Liver (tissue), 9 donors: Measurements from ENCODE around the gene RNF183. TPM values are rescaled to one million over a fixed set of nuclear protein-coding genes. Genes with fewer than 3 reads are reported as not detected.

Experiments
- DNase-seq: peaks from one replicate; pipeline ENCODE4 v3.0.0-alpha.2; 2017; ENCODE audit warnings: low spot score
- H3K27ac ChIP-seq, 2 donors: one replicate each; pipeline ENCODE4 v1.7.0; 2013; ENCODE audit warnings: inconsistent platforms in 2 of 2, low read length in 2 of 2, control low read depth in 1 of 2, low read depth in 1 of 2, mild to moderate bottlenecking in 1 of 2
- H3K27me3 ChIP-seq, 4 donors: one replicate each; pipeline versions ENCODE4 v1.6.1 to v1.7.0; 2013; ENCODE audit warnings: low read length in 3 of 4, inconsistent platforms in 1 of 4, mild to moderate bottlenecking in 1 of 4, moderate library complexity in 1 of 4; ENCODE audit not compliant: control insufficient read depth in 4 of 4, insufficient read depth in 4 of 4
- H3K36me3 ChIP-seq, 4 donors: one replicate each; pipeline versions ENCODE4 v1.6.1 to v1.7.0; 2013; ENCODE audit warnings: low read length in 3 of 4, mild to moderate bottlenecking in 3 of 4, low read depth in 1 of 4, moderate library complexity in 1 of 4; ENCODE audit not compliant: control insufficient read depth in 4 of 4, insufficient read depth in 3 of 4
- H3K4me1 ChIP-seq, 4 donors: one replicate each; pipeline versions ENCODE4 v1.6.1 to v1.7.0; 2013; ENCODE audit warnings: low read length in 3 of 4, mild to moderate bottlenecking in 3 of 4, moderate library complexity in 1 of 4; ENCODE audit not compliant: control insufficient read depth in 4 of 4, insufficient read depth in 4 of 4
- H3K4me3 ChIP-seq, 3 donors: one replicate each; pipeline versions ENCODE4 v1.6.1 to v1.7.0; 2013; ENCODE audit warnings: low read length in 3 of 3, control low read depth in 1 of 3, low read depth in 1 of 3, mild to moderate bottlenecking in 1 of 3
- H3K9ac ChIP-seq, 2 donors: one replicate each; pipeline ENCODE4 v1.7.0; 2013; ENCODE audit warnings: low read length in 2 of 2, mild to moderate bottlenecking in 2 of 2, moderate library complexity in 2 of 2, control low read depth in 1 of 2, low read depth in 1 of 2
- H3K9me3 ChIP-seq, 4 donors: one replicate each; pipeline versions ENCODE4 v1.6.1 to v1.7.0; 2013; ENCODE audit warnings: low read length in 3 of 4; ENCODE audit not compliant: control insufficient read depth in 4 of 4
- CTCF ChIP-seq: fragments of 150-350 bp; IDR thresholded peaks from 2 replicates; pipeline ENCODE4 v1.5.1; 2017; ENCODE audit warnings: improper control_type of control experiment, low read depth, low read length; ENCODE audit not compliant: missing input control
- EGR1 ChIP-seq, 2 donors: IDR thresholded peaks; 2 replicates each; pipeline ENCODE4 v1.6.1; 2016 to 2018; ENCODE audit warnings: antibody characterized with exemption in 2 of 2, low read depth in 2 of 2
- FOXA1 ChIP-seq: IDR thresholded peaks from 2 replicates; pipeline ENCODE4 v1.6.1; 2016; ENCODE audit warnings: antibody characterized with exemption
- FOXA2 ChIP-seq: IDR thresholded peaks from 2 replicates; pipeline ENCODE4 v1.6.1; 2016; ENCODE audit warnings: antibody characterized with exemption
- GABPA ChIP-seq, 2 donors: IDR thresholded peaks in 1 of 2; conservative IDR thresholded peaks in 1 of 2; 2 replicates each; pipeline ENCODE4 v1.6.1; 2016; ENCODE audit warnings: antibody characterized with exemption in 2 of 2, mild to moderate bottlenecking in 1 of 2, moderate library complexity in 1 of 2
- HNF4A ChIP-seq, 2 donors: conservative IDR thresholded peaks; 2 replicates each; pipeline ENCODE4 v1.6.1; 2016; ENCODE audit warnings: antibody characterized with exemption in 2 of 2, mild to moderate bottlenecking in 2 of 2
- HNF4G ChIP-seq: IDR thresholded peaks from 2 replicates; pipeline ENCODE4 v1.6.1; 2016; ENCODE audit warnings: antibody characterized with exemption
- JUND ChIP-seq, 2 donors: IDR thresholded peaks; 2 replicates each; pipeline ENCODE4 v1.6.1; 2016; ENCODE audit warnings: antibody characterized with exemption in 2 of 2
- MAX ChIP-seq: IDR thresholded peaks from 2 replicates; pipeline ENCODE4 v1.6.1; 2016; ENCODE audit warnings: antibody characterized with exemption
- NR2F2 ChIP-seq: IDR thresholded peaks from 2 replicates; pipeline ENCODE4 v1.6.1; 2016; ENCODE audit warnings: antibody characterized with exemption
- REST ChIP-seq: IDR thresholded peaks from 2 replicates; pipeline ENCODE4 v1.6.1; 2016; ENCODE audit warnings: antibody characterized with exemption, mild to moderate bottlenecking
- RXRA ChIP-seq, 2 donors: IDR thresholded peaks; 2 replicates each; pipeline ENCODE4 v1.6.1; 2017 to 2018; ENCODE audit warnings: antibody characterized with exemption in 2 of 2, mild to moderate bottlenecking in 1 of 2
- SP1 ChIP-seq: IDR thresholded peaks from 2 replicates; pipeline ENCODE4 v1.6.1; 2018; ENCODE audit warnings: antibody characterized with exemption, mild to moderate bottlenecking
- TAF1 ChIP-seq: conservative IDR thresholded peaks from 2 replicates; pipeline ENCODE4 v1.6.1; 2016; ENCODE audit warnings: antibody characterized with exemption, mild to moderate bottlenecking
- ZBTB33 ChIP-seq: IDR thresholded peaks from 2 replicates; pipeline ENCODE4 v1.6.1; 2016; ENCODE audit warnings: antibody characterized with exemption
- WGBS: extraction: QIAGEN DNeasy Blood & Tissue Kit; methylation state at CpG from one replicate; pipeline ENCODE4 v1.1.7; 2013; 5-methylcytosine and 5-hydroxymethylcytosine counted together
- polyA plus RNA-seq, 2 donors: library from polyadenylated mRNA; stranded (reverse) in 1 of 2; unstranded in 1 of 2; fragments of 200-250 nt in 1 of 2; fragments of >200 nt in 1 of 2; fragmentation: Nextera tagmentation in 1 of 2; extraction: Ambion mirVana in 1 of 2; gene quantifications; one replicate each; pipeline versions ENCODE4 v1.2.1 to v1.2.3, GENCODE V29; 2013 to 2015
- total RNA-seq, 2 donors: library from RNA; depleted of rRNA; stranded (reverse); fragments of >200 nt; gene quantifications; one replicate each; pipeline ENCODE4 v1.2.3, GENCODE V29; 2014
- donor health status: healthy.
- donor health status: healthy.
- donor health status: healthy.
- donor health status: healthy.
- donor health status: healthy.

Gene RNF183
- total and polyA plus RNA-seq, 4 donors, result 0.07 TPM; not detected in 3

- DNase-seq, result no peak
- peaks cover 11 to 44% (median 37%) of the 10 kb centered on the region in 4 donors for H3K36me3 ChIP-seq
- 61% methylated on average over 4 of the region's 4 CpGs for WGBS
These were observed 24.3 kb downstream of the RNF183 start for GRCh38 chr9:113278840-113279239.

More at GRCh38 chr9:113278840-113279239, 24.3 kb downstream of the RNF183 start:
- Histone ChIP-seq H3K9ac (no peak overlapping the region), H3K27me3 (no peaks in the 10 kb centered on the region), H3K27ac (no peak overlapping the region), H3K4me1 (peaks cover 4 to 29% (median 18%) of the 10 kb centered on the region in 4 donors), H3K4me3 (no peak overlapping the region), H3K9me3 (no peaks in the 10 kb centered on the region)
- TF ChIP-seq NR2F2 (no peak), REST (no peak), CTCF (no peak), HNF4A (conservative IDR thresholded peaks at IDR 0.05) (peak in 1 of 2 donors; percentile 10), JUND (IDR thresholded peaks at IDR 0.05) (peak in 1 of 2 donors; percentile 13), FOXA2 (no peak), HNF4G (no peak), MAX (no peak), EGR1 (IDR thresholded peaks at IDR 0.05; ENCODE audit: low read depth in 2 of 2) (no peak), TAF1 (no peak), SP1 (no peak), GABPA (IDR thresholded peaks at IDR 0.05 in 1 of 2, conservative IDR thresholded peaks at IDR 0.05 in 1 of 2) (no peak), ZBTB33 (no peak), FOXA1 (no peak), RXRA (IDR thresholded peaks at IDR 0.05) (no peak)
